Neural cell (in vitro differentiated cells): ENCODE measurements around the gene SLX4IP. TPM values are rescaled to one million over a fixed set of nuclear protein-coding genes. Genes with fewer than 3 reads are reported as not detected.

Experiments used
- H2AFZ ChIP-seq: fragments of 200-600, 300-800 bp; sonication (generic), shearing (Covaris generic); 2 replicates; pipeline ENCODE4 v1.6.0; 2014; ENCODE audit warnings: low read depth, mild to moderate bottlenecking, antibody characterized with exemption, low read length, moderate library complexity
- H3F3A ChIP-seq: fragments of 200-600 bp; shearing (Covaris generic); 2 replicates; pipeline ENCODE4 v1.6.1; 2016; ENCODE audit warnings: mild to moderate bottlenecking, moderate library complexity, mixed read lengths, antibody characterized with exemption, low read length; ENCODE audit not compliant: insufficient read depth, poor library complexity, severe bottlenecking
- H3K27ac ChIP-seq: fragments of 200-600, 300-800 bp; sonication (generic), shearing (Covaris generic); 2 replicates; pipeline ENCODE4 v1.5.1; 2014; ENCODE audit warnings: mild to moderate bottlenecking, low read length, moderate library complexity
- H3K27me3 ChIP-seq: fragments of 300-800, 200-600 bp; sonication (generic), shearing (Covaris generic); 2 replicates; pipeline ENCODE4 v1.6.0; 2014; ENCODE audit warnings: mild to moderate bottlenecking, low read depth, low read length, moderate library complexity; ENCODE audit not compliant: insufficient read depth
- H3K36me3 ChIP-seq: fragments of 300-800, 200-600 bp; sonication (generic), shearing (Covaris generic); 2 replicates; pipeline ENCODE4 v1.5.1; 2014; ENCODE audit warnings: mild to moderate bottlenecking, antibody characterized with exemption, low read length, moderate library complexity; ENCODE audit not compliant: insufficient read depth
- H3K4me2 ChIP-seq: fragments of 300-800, 200-600 bp; sonication (generic), shearing (Covaris generic); 2 replicates; pipeline ENCODE4 v1.6.0; 2014; ENCODE audit warnings: mild to moderate bottlenecking, low read length
- H3K4me3 ChIP-seq: fragments of 300-800, 200-600 bp; sonication (generic), shearing (Covaris generic); 2 replicates; pipeline ENCODE4 v1.5.1; 2014; ENCODE audit warnings: mild to moderate bottlenecking, low read length, moderate library complexity
- H3K79me2 ChIP-seq: fragments of 200-600 bp; shearing (Covaris generic); replicated peaks from 2 replicates; pipeline ENCODE4 v1.6.0; 2014; ENCODE audit warnings: mild to moderate bottlenecking, low read length, moderate library complexity; ENCODE audit not compliant: insufficient read depth
- H3K9ac ChIP-seq: fragments of 300-800, 200-600 bp; sonication (generic), shearing (Covaris generic); 2 replicates; pipeline ENCODE4 v1.6.1; 2016; ENCODE audit warnings: mild to moderate bottlenecking, low read length, mixed read lengths
- H3K9me2 ChIP-seq: fragments of 200-600 bp; shearing (Covaris generic); 2 replicates; pipeline ENCODE4 v1.6.1; 2016; ENCODE audit warnings: mild to moderate bottlenecking, low read length, mixed read lengths; ENCODE audit not compliant: insufficient read depth
- H3K9me3 ChIP-seq: fragments of 200-600, 300-800 bp; sonication (generic), shearing (Covaris generic); 2 replicates; pipeline ENCODE4 v1.6.1; 2016; ENCODE audit warnings: mild to moderate bottlenecking, mixed run types, low read length, moderate library complexity, mixed read lengths
- H4K20me1 ChIP-seq: fragments of 200-600 bp; shearing (Covaris generic); 2 replicates; pipeline ENCODE4 v1.6.1; 2016; ENCODE audit warnings: mild to moderate bottlenecking, mixed run types; ENCODE audit not compliant: insufficient read depth
- CTCF ChIP-seq: fragments of 450-650 bp; IDR thresholded peaks from 2 replicates; pipeline ENCODE4 v1.5.1; 2014; ENCODE audit warnings: antibody characterized with exemption, mild to moderate bottlenecking, moderate library complexity; ENCODE audit not compliant: poor library complexity, severe bottlenecking
- EP300 ChIP-seq: fragments of 450-650 bp; conservative IDR thresholded peaks from 2 replicates; pipeline ENCODE4 v1.6.1; 2014; ENCODE audit warnings: antibody characterized with exemption, mild to moderate bottlenecking, moderate library complexity; ENCODE audit not compliant: poor library complexity, severe bottlenecking
- EZH2 ChIP-seq: fragments of 200-600, 300-800 bp; shearing (Covaris generic), sonication (generic); IDR thresholded peaks from 2 replicates; pipeline ENCODE4 v1.6.1; 2014; ENCODE audit warnings: antibody characterized with exemption, low read length, borderline replicate concordance, mild to moderate bottlenecking; ENCODE audit not compliant: insufficient read depth, poor library complexity, severe bottlenecking
- MXI1 ChIP-seq: fragments of 450-650 bp; conservative IDR thresholded peaks from 2 replicates; pipeline ENCODE4 v1.6.1; 2014; ENCODE audit warnings: antibody characterized with exemption, mild to moderate bottlenecking; ENCODE audit not compliant: poor library complexity, severe bottlenecking
- POLR2AphosphoS5 ChIP-seq: IDR thresholded peaks from 2 replicates; pipeline ENCODE4 v1.6.1; 2012
- RAD21 ChIP-seq: fragments of 450-650 bp; conservative IDR thresholded peaks from 2 replicates; pipeline ENCODE4 v1.6.1; 2014; ENCODE audit warnings: antibody characterized with exemption, mild to moderate bottlenecking, moderate library complexity
- REST ChIP-seq: IDR thresholded peaks from 2 replicates; pipeline ENCODE4 v1.6.1; 2012; ENCODE audit warnings: borderline replicate concordance
- SMC3 ChIP-seq: fragments of 450-650 bp; conservative IDR thresholded peaks from 2 replicates; pipeline ENCODE4 v1.6.1; 2014; ENCODE audit warnings: antibody characterized with exemption, mild to moderate bottlenecking, moderate library complexity; ENCODE audit not compliant: poor library complexity
- TAF1 ChIP-seq: IDR thresholded peaks from 2 replicates; pipeline ENCODE4 v1.6.1; 2012; ENCODE audit warnings: low read depth
- polyA plus RNA-seq: library from polyadenylated mRNA; depleted of rRNA; stranded (reverse); fragments of >200 nt; gene quantifications from 2 replicates; pipeline ENCODE4 v1.2.3, GENCODE V29; 2014

Gene SLX4IP
- polyA plus RNA-seq, 1 donor from 2014 or later: 6.4 TPM

- no peaks in the 10 kb centered on the region for H3K9me2 ChIP-seq
- H3K9ac ChIP-seq: no peak overlapping the region
- H3K9me3 ChIP-seq: no peaks in the 10 kb centered on the region
- no peak for TF ChIP-seq MXI1
- TF ChIP-seq TAF1: no peak
- TF ChIP-seq SMC3: no peak
- no peak for TF ChIP-seq EZH2
- no peak for TF ChIP-seq RAD21
- no peak for TF ChIP-seq CTCF
- no peak for TF ChIP-seq EP300
- TF ChIP-seq REST: no peak
- no peak for TF ChIP-seq POLR2AphosphoS5
- no peaks in the 10 kb centered on the region for H4K20me1 ChIP-seq
- H3K4me3 ChIP-seq: no peak overlapping the region
- no peaks in the 10 kb centered on the region for H3K79me2 ChIP-seq
- no peaks in the 10 kb centered on the region for H3K27me3 ChIP-seq
- no peak overlapping the region for H3K4me2 ChIP-seq
- no peaks in the 10 kb centered on the region for H3F3A ChIP-seq
- no peaks in the 10 kb centered on the region for H3K36me3 ChIP-seq
- no peak overlapping the region for H2AFZ ChIP-seq
- H3K27ac ChIP-seq: no peak overlapping the region
Observed at GRCh38 chr20:10556519-10557083, 121.5 kb downstream of the SLX4IP start.

- H3F3A ChIP-seq: no peaks in the 10 kb centered on the region
- no peaks in the 10 kb centered on the region for H3K9me2 ChIP-seq
- TF ChIP-seq TAF1 (no peak), CTCF (no peak), REST (no peak)
- H3K4me2 ChIP-seq: no peak overlapping the region
- no peak overlapping the region for H3K9ac ChIP-seq
- no peak overlapping the region for H2AFZ ChIP-seq
- no peak overlapping the region for H3K27ac ChIP-seq
- H3K27me3 ChIP-seq: no peaks in the 10 kb centered on the region
- H3K4me3 ChIP-seq: no peak overlapping the region
- no peaks in the 10 kb centered on the region for H3K36me3 ChIP-seq
- no peaks in the 10 kb centered on the region for H3K79me2 ChIP-seq
- no peaks in the 10 kb centered on the region for H4K20me1 ChIP-seq
- no peaks in the 10 kb centered on the region for H3K9me3 ChIP-seq
Observed at GRCh38 chr20:10557685-10558084, 122.6 kb downstream of the SLX4IP start.
